Measurements from ENCODE around the gene CHD5.
"Not testable (repeated sequence)": the region's sequence is repeated elsewhere in the genome, so short reads cannot be mapped to it uniquely, and the experiment has no call there.

Gene CHD5

GRCh38 chr1:6180268-6180706 is at the start of gene CHD5:
Gene CHD5, minus strand, starts transcription at chr1:6180321. Its CDS starts 298 bp downstream, at chr1:6180023.
- no peak for DNase-seq (ENCODE audit: low spot score)

GRCh38 chr1:6225651-6226050 is 45.5 kb upstream of the CHD5 start:
- DNase-seq (ENCODE audit: low spot score): no peak

DNA sequence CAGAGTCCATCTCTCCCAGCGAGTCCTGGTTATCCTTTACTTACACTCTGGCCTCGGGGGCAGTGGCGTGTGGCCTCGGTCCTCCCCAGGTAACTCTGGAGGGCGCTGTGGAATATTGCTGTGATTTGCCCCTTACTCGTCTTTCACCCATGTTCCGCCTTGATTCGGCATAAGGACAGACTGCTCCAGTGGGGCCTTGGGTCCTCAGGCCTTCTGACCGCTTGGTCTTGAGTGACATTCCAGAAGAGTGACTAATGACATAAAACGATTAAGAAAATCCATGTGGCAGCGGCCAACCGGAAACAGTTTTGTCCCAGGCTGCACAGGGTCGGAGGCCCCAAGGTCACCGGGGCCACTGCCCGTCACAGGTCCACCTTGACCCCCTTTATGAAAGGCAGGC is 44.6 kb upstream of the CHD5 start:
- DNase-seq (ENCODE audit: low spot score): no peak

- DNase-seq (ENCODE audit: low spot score): no peak
These were observed 43.5 kb upstream of the CHD5 start for GRCh38 chr1:6223617-6224016.

GRCh38 chr1:6222636-6223035 is 42.5 kb upstream of the CHD5 start:
- DNase-seq (ENCODE audit: low spot score): no peak

DNA sequence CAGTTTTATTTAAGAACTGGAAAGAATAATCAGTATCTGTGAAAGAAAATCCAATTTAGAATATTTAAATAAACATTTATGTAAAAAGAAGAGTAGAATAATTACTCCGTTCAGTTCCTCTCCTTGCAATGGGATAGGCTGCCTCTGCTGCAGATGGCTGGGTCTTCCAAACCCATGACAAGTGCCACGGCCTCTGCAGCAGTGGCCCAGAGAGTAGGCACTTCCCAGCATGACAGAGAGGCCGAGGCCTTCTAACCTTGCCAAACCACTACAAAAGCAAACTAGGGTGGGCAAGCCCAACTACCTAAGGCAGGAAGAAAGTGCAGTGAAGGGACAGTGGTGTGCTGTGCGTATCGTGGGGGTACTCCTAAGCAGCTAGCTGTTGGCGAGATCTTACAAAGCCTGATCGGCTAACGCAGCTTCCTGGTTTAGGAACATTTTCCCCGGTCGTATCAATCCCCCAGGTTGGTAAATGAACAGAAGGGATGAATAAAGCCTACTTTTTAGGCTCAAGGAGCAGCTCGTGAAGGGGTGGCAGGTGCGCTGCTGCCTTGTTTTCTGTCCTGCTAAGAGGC is 41.2 kb upstream of the CHD5 start:
- no peak for DNase-seq (ENCODE audit: low spot score)

- DNase-seq (ENCODE audit: low spot score): no peak
These were observed 40.1 kb upstream of the CHD5 start for GRCh38 chr1:6220236-6220635.

DNA sequence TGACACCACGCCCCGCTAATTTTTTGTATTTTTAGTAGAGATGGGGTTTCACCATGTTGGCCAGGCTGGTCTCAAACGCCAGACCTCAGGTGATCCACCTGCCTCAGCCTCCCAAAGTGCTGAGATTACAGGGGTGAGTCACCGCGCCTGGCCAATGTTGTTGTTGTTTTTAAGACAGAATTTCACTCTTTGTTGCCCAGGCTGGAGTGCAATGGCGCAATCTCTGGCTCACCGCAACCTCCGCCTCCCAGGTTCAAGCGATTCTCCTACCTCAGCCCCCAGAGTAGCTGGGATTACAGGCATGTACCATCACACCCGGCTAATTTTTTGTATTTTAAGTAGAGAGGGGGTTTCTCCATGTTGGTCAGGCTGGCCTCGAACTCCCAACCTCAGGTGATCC is 39.5 kb upstream of the CHD5 start:
- not testable (repeated sequence) for DNase-seq (ENCODE audit: low spot score)

- no peak for DNase-seq (ENCODE audit: low spot score)
These were observed 38.4 kb upstream of the CHD5 start for GRCh38 chr1:6218375-6219164.

GRCh38 chr1:6212193-6212959 is 32.3 kb upstream of the CHD5 start:
- DNase-seq (ENCODE audit: low spot score): no peak

- no peak for DNase-seq (ENCODE audit: low spot score)
These were observed 31.6 kb upstream of the CHD5 start for GRCh38 chr1:6211731-6212130.

GRCh38 chr1:6210591-6211355 is 30.7 kb upstream of the CHD5 start:
- DNase-seq (ENCODE audit: low spot score): no peak

GRCh38 chr1:6209661-6210580 is 29.8 kb upstream of the CHD5 start:
- no peak for DNase-seq (ENCODE audit: low spot score)

GRCh38 chr1:6208723-6209660 is 28.9 kb upstream of the CHD5 start:
- no peak for DNase-seq (ENCODE audit: low spot score)

GRCh38 chr1:6207921-6208320 is 27.8 kb upstream of the CHD5 start:
- DNase-seq (ENCODE audit: low spot score): no peak

- DNase-seq (ENCODE audit: low spot score): no peak
These were observed 27.2 kb upstream of the CHD5 start for GRCh38 chr1:6207075-6207885.

- no peak for DNase-seq (ENCODE audit: low spot score)
These were observed 26.4 kb upstream of the CHD5 start for GRCh38 chr1:6206520-6206855.

- no peak for DNase-seq (ENCODE audit: low spot score)
These were observed 25.9 kb upstream of the CHD5 start, which contains the start of gene RNF207 for GRCh38 chr1:6205849-6206519. Gene RNF207, plus strand, starts transcription at chr1:6206119. Its CDS starts 417 bp downstream, at chr1:6206536.

DNA sequence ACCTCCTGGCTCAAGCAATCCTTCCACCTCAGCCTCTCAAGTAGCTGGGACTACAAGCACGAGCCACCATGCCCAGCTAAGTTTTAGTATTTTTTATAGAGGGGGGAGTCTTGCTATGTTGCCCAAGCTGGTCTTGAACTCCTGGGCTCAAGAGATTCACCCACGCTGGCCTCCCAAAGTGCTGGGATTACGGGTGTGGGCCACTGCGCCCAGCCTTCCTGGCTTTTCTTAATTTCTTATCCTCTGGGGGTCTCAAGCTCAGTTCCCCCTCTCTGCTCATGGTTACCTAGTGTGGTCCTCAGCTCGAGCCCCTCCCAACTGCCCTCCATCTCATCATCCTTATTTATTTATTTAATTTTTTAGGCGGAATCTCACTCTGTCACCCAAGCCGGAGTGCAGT is 22.1 kb upstream of the CHD5 start:
- no peak for DNase-seq (ENCODE audit: low spot score)
